HepG2 (cell line): ENCODE measurements around the gene MORC1. TPM values are rescaled to one million over a fixed set of nuclear protein-coding genes. Genes with fewer than 3 reads are reported as not detected.

Experiments
- ATAC-seq: fragments of 200-7000 bp; cut with Tn5 transposase; 3 replicates; pipeline ENCODE4 v1.9.1; 2020; ENCODE audit warnings: mild to moderate bottlenecking, moderate library complexity
- BruUV-seq: library from RNA; stranded (reverse); fragments of 400-500 nt; replicated peaks from 2 replicates; lab custom pipeline; 2021; lab: Mats Ljungman, UMichigan
- CTCF ChIA-PET: fragments of 300-600 bp; formaldehyde crosslinking; extraction: SDS; loops from one replicate; lab custom pipeline; 2021; ENCODE audit warnings: low total read pairs, inconsistent platforms, low intra/inter-chr PET ratio; lab: Yijun Ruan, JAX
- POLR2A ChIA-PET: fragments of 350-600 bp; sonication (Branson Sonifier 250); formaldehyde crosslinking; loops from one replicate; lab custom pipeline; 2020; ENCODE audit warnings: antibody characterized with exemption, inconsistent platforms; lab: Yijun Ruan, JAX
- DNase-seq: peaks from one replicate; pipeline ENCODE4 v3.0.0-alpha.2; 2015; ENCODE audit warnings: low spot score
- FAIRE-seq: peaks from 3 replicates; lab custom pipeline; 2011; peaks lifted over from hg19 to GRCh38; lab: Jason Lieb, UNC
- H2AFZ ChIP-seq: one replicate; pipeline ENCODE4 v1.6.1; 2011; ENCODE audit warnings: low read length, inconsistent platforms
- H3K27ac ChIP-seq: fragments of 300-600 bp; 3 replicates; pipeline ENCODE4 v1.8.0; 2011; ENCODE audit warnings: mixed run types, mild to moderate bottlenecking, mixed read lengths, low read length, inconsistent platforms; ENCODE audit not compliant: insufficient read depth; ENCODE audit errors: extremely low read length
- H3K27me3 ChIP-seq, 2 experiments: fragments of 200-600 bp in 1 of 2; 2 replicates in 1 of 2; 3 replicates in 1 of 2; pipeline versions ENCODE4 v1.6.0 to v1.8.0; 2011; ENCODE audit warnings: low read length in 2 of 2, mild to moderate bottlenecking in 2 of 2, moderate library complexity in 2 of 2, inconsistent platforms in 1 of 2; ENCODE audit not compliant: insufficient read depth in 2 of 2, control insufficient read depth in 1 of 2
- H3K36me3 ChIP-seq, 2 experiments: fragments of 200-600 bp in 1 of 2; replicated peaks in 1 of 2; 2 replicates in 1 of 2; 3 replicates in 1 of 2; pipeline versions ENCODE4 v1.5.1 to v1.8.0; 2011; ENCODE audit warnings: low read length in 2 of 2, inconsistent platforms in 1 of 2; ENCODE audit not compliant: insufficient read depth in 2 of 2, control insufficient read depth in 1 of 2
- H3K4me1 ChIP-seq: 2 replicates; pipeline ENCODE4 v1.5.1; 2012; ENCODE audit warnings: low read length, inconsistent platforms; ENCODE audit not compliant: insufficient read depth
- H3K4me2 ChIP-seq: 2 replicates; pipeline ENCODE4 v1.6.0; 2011; ENCODE audit warnings: low read depth, low read length, inconsistent platforms
- H3K4me3 ChIP-seq, 3 experiments: fragments of 200-600 bp in 1 of 3; sonication (generic), shearing (Covaris generic) in 1 of 3; replicated peaks in 1 of 3; 2 replicates each; pipeline ENCODE4 v1.5.1; 2011 to 2016; ENCODE audit warnings: low read length in 3 of 3, inconsistent platforms in 2 of 3, low read depth in 2 of 3, mild to moderate bottlenecking in 2 of 3, control low read depth in 1 of 3, mixed read lengths in 1 of 3; ENCODE audit not compliant: insufficient read depth in 1 of 3
- H3K79me2 ChIP-seq: one replicate; pipeline ENCODE4 v1.6.1; 2011; ENCODE audit warnings: low read length, inconsistent platforms; ENCODE audit not compliant: insufficient read depth
- H3K9ac ChIP-seq: 2 replicates; pipeline ENCODE4 v1.6.0; 2011; ENCODE audit warnings: mild to moderate bottlenecking, low read depth, low read length, inconsistent platforms; ENCODE audit not compliant: insufficient read depth
- H3K9me3 ChIP-seq: 2 replicates; pipeline ENCODE4 v1.5.1; 2012; ENCODE audit warnings: mild to moderate bottlenecking, low read length
- H4K20me1 ChIP-seq: 2 replicates; pipeline ENCODE4 v1.6.0; 2011; ENCODE audit warnings: inconsistent platforms, mild to moderate bottlenecking, low read length, moderate library complexity; ENCODE audit not compliant: insufficient read depth
- AGO2 ChIP-seq: fragments of 200-400 bp; formaldehyde crosslinking; optimal IDR thresholded peaks from 2 replicates; pipeline ENCODE3; 2017; ENCODE audit warnings: mild to moderate bottlenecking, low read depth, low read length, moderate library complexity
- ATF1 ChIP-seq: IDR thresholded peaks from 2 replicates; pipeline ENCODE4 v1.6.1; 2016; ENCODE audit warnings: mild to moderate bottlenecking, control low read depth
- ATF7 ChIP-seq, 2 experiments: fragments of 450-650 bp in 1 of 2; sonication (generic) in 1 of 2; formaldehyde crosslinking in 1 of 2; IDR thresholded peaks; 2 replicates each; pipeline versions ENCODE4 v1.4.0 to v1.6.1; 2016 to 2020; ENCODE audit warnings: antibody characterized with exemption in 1 of 2, mild to moderate bottlenecking in 1 of 2, missing genetic modification reagents in 1 of 2
- CSRNP2 ChIP-seq: sonication (generic); formaldehyde crosslinking; conservative IDR thresholded peaks from 2 replicates; pipeline ENCODE4 v1.8.0; 2022; ENCODE audit warnings: low read depth, missing genetic modification reagents
- KDM1A ChIP-seq: IDR thresholded peaks from 2 replicates; pipeline ENCODE4 v1.6.1; 2016; ENCODE audit warnings: missing compliant biosample characterization
- MTF1 ChIP-seq: sonication (generic); formaldehyde crosslinking; IDR thresholded peaks from 2 replicates; pipeline ENCODE4 v1.5.0; 2020; ENCODE audit warnings: missing genetic modification reagents
- PHF21A ChIP-seq: sonication (generic); formaldehyde crosslinking; IDR thresholded peaks from 2 replicates; pipeline ENCODE4 v1.5.0; 2020; ENCODE audit warnings: mild to moderate bottlenecking, missing genetic modification reagents
- RBM22 ChIP-seq: fragments of 200-400 bp; formaldehyde crosslinking; optimal IDR thresholded peaks from 2 replicates; pipeline ENCODE3; 2017; ENCODE audit warnings: mild to moderate bottlenecking, low read length, moderate library complexity
- RCOR2 ChIP-seq: IDR thresholded peaks from 2 replicates; pipeline ENCODE4 v1.6.1; 2016; ENCODE audit warnings: missing biosample characterization, missing genetic modification reagents
- SMAD3 ChIP-seq: sonication (generic); formaldehyde crosslinking; IDR thresholded peaks from 2 replicates; pipeline ENCODE4 v1.4.0; 2020; ENCODE audit warnings: missing genetic modification reagents
- TBX3 ChIP-seq: fragments of 450-650 bp; IDR thresholded peaks from 2 replicates; pipeline ENCODE4 v1.6.1; 2017; ENCODE audit warnings: antibody characterized with exemption, mild to moderate bottlenecking, inconsistent platforms, borderline replicate concordance
- U2AF2 ChIP-seq: fragments of 200-400 bp; formaldehyde crosslinking; IDR thresholded peaks from 2 replicates; pipeline ENCODE4 v1.6.1; 2017; ENCODE audit warnings: low read depth, mild to moderate bottlenecking, low read length
- ZFP36L2 ChIP-seq: sonication (generic); formaldehyde crosslinking; IDR thresholded peaks from 2 replicates; pipeline ENCODE4 v1.4.0; 2020; ENCODE audit warnings: missing genetic modification reagents
- ZNF441 ChIP-seq: sonication (generic); formaldehyde crosslinking; IDR thresholded peaks from 2 replicates; pipeline ENCODE4 v1.7.0; 2021; ENCODE audit warnings: missing genetic modification reagents, borderline replicate concordance
- ZNF550 ChIP-seq: sonication (generic); formaldehyde crosslinking; IDR thresholded peaks from 2 replicates; pipeline ENCODE4 v1.4.0; 2020; ENCODE audit warnings: mild to moderate bottlenecking, missing genetic modification reagents, borderline replicate concordance
- ZNF660 ChIP-seq: sonication (generic); formaldehyde crosslinking; IDR thresholded peaks from 2 replicates; pipeline ENCODE4 v1.5.1; 2020; ENCODE audit warnings: mild to moderate bottlenecking, low read depth, missing genetic modification reagents, borderline replicate concordance
- WGBS: methylation state at CpG from one replicate; pipeline ENCODE4 v1.1.6; 2017; ENCODE audit warnings: low lambda C conversion rate; 5-methylcytosine and 5-hydroxymethylcytosine counted together
- in situ Hi-C: cut with HindIII; loops from 2 replicates; pipeline ENCODE4 v1.10.0; 2017; ENCODE audit warnings: low pct_unique_long_range_greater_than_20kb; ENCODE audit not compliant: extremely low pct_ligation_motif_present
- intact Hi-C: fragments of 100-400 bp; cut with micrococcal nuclease; formaldehyde crosslinking; loops from one replicate; pipeline ENCODE4 v1.10.0; 2022; ENCODE audit not compliant: unreplicated experiment
- polyA plus RNA-seq, 8 experiments: library from polyadenylated mRNA; depleted of rRNA in 3 of 8; stranded (reverse) in 7 of 8; unstranded in 1 of 8; fragments of >200 nt; fragmentation: Illumina TruSeq in 4 of 8; extraction: Trizol in 4 of 8; gene quantifications; 2 replicates each; pipeline versions ENCODE4 v1.2.1 to v1.2.3, GENCODE V29; 2011 to 2016; ENCODE audit warnings: low read depth in 4 of 8, missing spikeins in 1 of 8, mixed read lengths in 1 of 8; ENCODE audit not compliant: insufficient read depth in 1 of 8
- total RNA-seq, 5 experiments: library from RNA; depleted of rRNA; stranded (reverse); fragments of >200 nt; fragmentation: Illumina TruSeq; extraction: Trizol; gene quantifications; 2 replicates each; pipeline ENCODE4 v1.2.3, GENCODE V29; 2016; ENCODE audit warnings: low read depth in 1 of 5

The MORC1 gene
- total and polyA plus RNA-seq, 2 of the 13 experiments (the other 11 are each of a cell fraction or from before 2014, with no cell fraction given) = not detected

- Histone ChIP-seq H3K27ac (no peak overlapping the region), H3K4me2 (no peak overlapping the region), H4K20me1 (no peaks in the 10 kb centered on the region), H3K4me3 (no peak overlapping the region), H3K79me2 (no peaks in the 10 kb centered on the region), H2AFZ (no peak overlapping the region), H3K4me1 (no peaks in the 10 kb centered on the region), H3K9ac (no peak overlapping the region), H3K27me3 (no peaks in the 10 kb centered on the region), H3K36me3 (no peaks in the 10 kb centered on the region), H3K9me3 (no peaks in the 10 kb centered on the region)
- no TSS peak for BruUV-seq
- CTCF ChIA-PET = no interaction called here
- no peak for TF ChIP-seq U2AF2
- no peak for TF ChIP-seq ZFP36L2 (CRISPR knock-in tag)
- no peak for TF ChIP-seq MTF1
- no peak for TF ChIP-seq RCOR2 (CRISPR knock-in tag)
- TF ChIP-seq ATF7 (IDR thresholded peaks at IDR 0.05) = no peak
- no peak for TF ChIP-seq ATF7 (CRISPR knock-in tag; IDR thresholded peaks at IDR 0.05)
- no peak for TF ChIP-seq ATF1
- no peak for TF ChIP-seq PHF21A (CRISPR knock-in tag)
- TF ChIP-seq RBM22 = no peak
- no peak for TF ChIP-seq TBX3
- TF ChIP-seq ZNF550 (CRISPR knock-in tag) = no peak
- TF ChIP-seq ZNF441 (CRISPR knock-in tag) = no peak
- no peak for TF ChIP-seq ZNF660 (CRISPR knock-in tag)
- TF ChIP-seq CSRNP2 (CRISPR knock-in tag) = no peak
- TF ChIP-seq KDM1A (CRISPR knock-in tag) = no peak
- TF ChIP-seq AGO2 = no peak
- no peak for TF ChIP-seq SMAD3 (CRISPR knock-in tag)
- in situ Hi-C loops = no loop called here
- intact Hi-C loops = no loop called here
- DNase-seq (no peak), ATAC-seq (no peak), FAIRE-seq (no peak)
- POLR2A ChIA-PET = no interaction called here
- WGBS = 62% methylated on average over 2 of the region's 2 CpGs
These were observed 31.1 kb upstream of the MORC1 start for GRCh38 chr3:109149078-109149477.
